GM12878 (cell line): ENCODE results near the gene CAMKMT. TPM values are rescaled to one million over a fixed set of nuclear protein-coding genes. Genes with fewer than 3 reads are reported as not detected.

ENCODE experiments used
- ATAC-seq: fragments of 200-7000 bp; cut with Tn5 transposase; 3 replicates; pipeline ENCODE4 v1.9.1; 2020; ENCODE audit warnings: mild to moderate bottlenecking, moderate library complexity
- BruUV-seq: library from RNA; stranded (reverse); fragments of 400-500 nt; replicated peaks from 2 replicates; lab custom pipeline; 2021; lab: Mats Ljungman, UMichigan
- CTCF ChIA-PET: fragments of 300-600 bp; sonication (Branson Sonifier 250); formaldehyde crosslinking; extraction: SDS; loops from one replicate; lab custom pipeline; 2021; ENCODE audit warnings: inconsistent platforms; lab: Yijun Ruan, JAX
- POLR2A ChIA-PET: fragments of 350-600 bp; formaldehyde crosslinking; extraction: SDS; loops from one replicate; lab custom pipeline; 2021; ENCODE audit warnings: inconsistent platforms; lab: Charles Lee
- RAD21 ChIA-PET: fragments of 300-600 bp; sonication (Branson Sonifier 250); formaldehyde crosslinking; loops from one replicate; lab custom pipeline; 2023; ENCODE audit warnings: antibody characterized with exemption; ENCODE audit not compliant: unreplicated experiment; lab: Charles Lee
- SMC1A ChIA-PET: fragments of 300-600 bp; sonication (Branson Sonifier 250); formaldehyde crosslinking; loops from one replicate; lab custom pipeline; 2023; ENCODE audit not compliant: unreplicated experiment, uncharacterized antibody; lab: Charles Lee
- DNase-seq: peaks from one replicate; pipeline ENCODE4 v3.0.0-alpha.2; 2011; ENCODE audit warnings: low read depth, low spot score
- FAIRE-seq: peaks from 3 replicates; lab custom pipeline; 2011; peaks lifted over from hg19 to GRCh38; lab: Jason Lieb, UNC
- H2AFZ ChIP-seq: 2 replicates; pipeline ENCODE4 v1.6.0; 2011; ENCODE audit warnings: low read depth, low read length, control low read depth; ENCODE audit not compliant: control insufficient read depth
- H3K27ac ChIP-seq: 2 replicates; pipeline ENCODE4 v1.5.1; 2011; ENCODE audit warnings: control low read depth; ENCODE audit not compliant: control insufficient read depth, insufficient read depth
- H3K27me3 ChIP-seq, 2 experiments: replicated peaks in 1 of 2; 2 replicates each; pipeline versions ENCODE4 v1.6.0 to v1.6.1; 2011; ENCODE audit warnings: low read length in 1 of 2; ENCODE audit not compliant: control insufficient read depth in 2 of 2, insufficient read depth in 2 of 2
- H3K36me3 ChIP-seq, 2 experiments: 2 replicates each; pipeline ENCODE4 v1.5.1; 2011; ENCODE audit warnings: low read length in 1 of 2; ENCODE audit not compliant: control insufficient read depth in 2 of 2, insufficient read depth in 2 of 2
- H3K4me1 ChIP-seq: 2 replicates; pipeline ENCODE4 v1.6.1; 2011; ENCODE audit warnings: mild to moderate bottlenecking, low read length, moderate library complexity, mixed read lengths; ENCODE audit not compliant: control insufficient read depth, insufficient read depth
- H3K4me2 ChIP-seq: 2 replicates; pipeline ENCODE4 v1.6.0; 2011; ENCODE audit warnings: control low read depth; ENCODE audit not compliant: control insufficient read depth, insufficient read depth
- H3K4me3 ChIP-seq: fragments of 200-600 bp; sonication (generic); 2 replicates; pipeline ENCODE4 v1.5.1; 2016
- H3K79me2 ChIP-seq: 2 replicates; pipeline ENCODE4 v1.6.0; 2011; ENCODE audit warnings: low read length; ENCODE audit not compliant: control insufficient read depth, insufficient read depth
- H3K9ac ChIP-seq: 2 replicates; pipeline ENCODE4 v1.8.0; 2011; ENCODE audit warnings: low read length, control low read depth, mixed read lengths; ENCODE audit not compliant: control insufficient read depth, insufficient read depth
- H3K9me3 ChIP-seq: replicated peaks from 3 replicates; pipeline ENCODE4 v1.5.1; 2011; ENCODE audit warnings: mild to moderate bottlenecking, low read length; ENCODE audit not compliant: control insufficient read depth, insufficient read depth
- H4K20me1 ChIP-seq: 2 replicates; pipeline ENCODE4 v1.6.0; 2011; ENCODE audit not compliant: control insufficient read depth, insufficient read depth
- CTCF ChIP-seq, 3 experiments: IDR thresholded peaks in 2 of 3; conservative IDR thresholded peaks in 1 of 3; 2 replicates each; pipeline ENCODE4 v1.5.1; 2011; ENCODE audit warnings: low read depth in 3 of 3, low read length in 3 of 3, mild to moderate bottlenecking in 3 of 3, control low read depth in 2 of 3, moderate library complexity in 2 of 3, inconsistent platforms in 1 of 3, mixed read lengths in 1 of 3; ENCODE audit not compliant: control insufficient read depth in 2 of 3, insufficient read depth in 1 of 3; ENCODE audit errors: extremely low read depth in 1 of 3
- NKRF ChIP-seq: fragments of 450-650 bp; conservative IDR thresholded peaks from 2 replicates; pipeline ENCODE4 v1.6.1; 2017; ENCODE audit warnings: mild to moderate bottlenecking, moderate library complexity
- POLR2A ChIP-seq: IDR thresholded peaks from 2 replicates; pipeline ENCODE4 v1.6.1; 2011; ENCODE audit warnings: low read depth, mild to moderate bottlenecking, low read length
- RAD21 ChIP-seq: IDR thresholded peaks from 2 replicates; pipeline ENCODE4 v1.6.1; 2011; ENCODE audit warnings: mild to moderate bottlenecking, low read depth, low read length, moderate library complexity; ENCODE audit not compliant: insufficient read depth
- SMC3 ChIP-seq: IDR thresholded peaks from 2 replicates; pipeline ENCODE4 v1.6.1; 2011; ENCODE audit warnings: low read length, improper control_type of control experiment, borderline replicate concordance
- ZBTB33 ChIP-seq: fragments of 450-650 bp; IDR thresholded peaks from 2 replicates; pipeline ENCODE4 v1.6.1; 2017; ENCODE audit warnings: mild to moderate bottlenecking
- ZNF274 ChIP-seq: IDR thresholded peaks from one replicate; pipeline ENCODE4 v1.8.0; 2011; ENCODE audit not compliant: insufficient read length, insufficient read depth
- WGBS: methylation state at CpG from one replicate; pipeline ENCODE4 v1.1.6; 2016; ENCODE audit warnings: low lambda C conversion rate; ENCODE audit not compliant: insufficient replicate concordance, insufficient coverage; ENCODE audit errors: missing lambda C conversion rate; 5-methylcytosine and 5-hydroxymethylcytosine counted together
- in situ Hi-C: fragments of 300-500 bp; cut with MboI; formaldehyde crosslinking; loops from 9 replicates; pipeline ENCODE4 v1.14.3; 2018; ENCODE audit warnings: mixed read lengths
- intact Hi-C: fragments of 100-400 bp; cut with micrococcal nuclease; formaldehyde crosslinking; loops from one replicate; pipeline ENCODE4 v1.14.2; 2022; ENCODE audit not compliant: unreplicated experiment
- polyA plus RNA-seq, 11 experiments: library from polyadenylated mRNA; depleted of rRNA in 4 of 11; unstranded in 6 of 11; stranded (reverse) in 5 of 11; fragments of >200 nt; fragmentation: Nextera tagmentation in 4 of 11; fragmentation: Illumina TruSeq in 1 of 11; extraction: Ambion mirVana in 4 of 11; extraction: Trizol in 1 of 11; gene quantifications; 1 replicate in 1 of 11; 2 replicates in 10 of 11; pipeline versions ENCODE4 v1.2.1 to v1.2.3, GENCODE V29; 2011 to 2016; ENCODE audit warnings: inconsistent platforms in 2 of 11, missing spikeins in 2 of 11, low read depth in 1 of 11
- total RNA-seq, 4 experiments: library from RNA; depleted of rRNA in 3 of 4; stranded (reverse); fragments of >200 nt in 3 of 4; fragmentation: Illumina TruSeq in 1 of 4; extraction: Trizol in 1 of 4; gene quantifications; 2 replicates each; pipeline versions ENCODE4 v1.2.1 to v1.2.3, GENCODE V29; 2013 to 2021

Gene CAMKMT
- total and polyA plus RNA-seq, 10 of the 15 experiments (the other 5 are each of a cell fraction or from before 2014, with no cell fraction given) = 2.7 to 16.0 (median 11.8) TPM

- TF ChIP-seq ZBTB33 (no peak), ZNF274 (no peak)
These were observed 25.8 kb upstream of the CAMKMT start (continued) for GRCh38 chr2:44335806-44336538.

GRCh38 chr2:44342854-44343253, 18.9 kb upstream of the CAMKMT start:
- peak; percentile 66 for FAIRE-seq
- WGBS = 100% methylated on average over 1 of the region's 1 CpG
- POLR2A ChIA-PET = interaction anchor here (1.3 kb wide), 1 partner anchor 407 kb away, joined by 6 read pairs; no protein-coding TSS in a partner anchor

More at GRCh38 chr2:44342854-44343253, 18.9 kb upstream of the CAMKMT start:
- RAD21 ChIA-PET = interaction anchor here (0.7 to 2.0 kb wide), 5 partner anchors 126 to 614 kb away, joined by 3 to 8 read pairs (median 4); no protein-coding TSS in a partner anchor
- no peak overlapping the region for H3K9ac ChIP-seq
- intact Hi-C loops (loop anchor here (1.0 to 5.0 kb wide), 3 partner anchors 101 to 299 kb away; no protein-coding TSS in a partner anchor), in situ Hi-C loops (loop anchor here (10.0 kb wide), 1 partner anchor 258 kb away; no protein-coding TSS in a partner anchor)
- H3K27ac ChIP-seq = no peak overlapping the region
- no peaks in the 10 kb centered on the region for H3K4me1 ChIP-seq
- H3K4me3 ChIP-seq = no peak overlapping the region
- CTCF ChIA-PET = interaction anchor here (1.0 to 2.1 kb wide), 20 partner anchors 9 to 613 kb away, joined by 3 to 19 read pairs (median 4); partner anchors contain the start of gene CAMKMT
- no peaks in the 10 kb centered on the region for H3K9me3 ChIP-seq
- H4K20me1 ChIP-seq = no peaks in the 10 kb centered on the region
- SMC1A ChIA-PET = interaction anchor here (0.6 to 2.0 kb wide), 11 partner anchors 8 to 299 kb away, joined by 3 to 17 read pairs (median 3); partner anchors contain the start of genes CAMKMT and PREPL
- no TSS peak for BruUV-seq
- DNase-seq = no peak
- no peak overlapping the region for H2AFZ ChIP-seq
- peaks cover 2 to 3% of the 10 kb centered on the region in 2 experiments; a peak in 3 of 4 replicates for H3K36me3 ChIP-seq
- H3K4me2 ChIP-seq = no peak overlapping the region
- H3K27me3 ChIP-seq = no peaks in the 10 kb centered on the region
- no peaks in the 10 kb centered on the region for H3K79me2 ChIP-seq
- TF ChIP-seq CTCF (IDR thresholded peaks at IDR 0.05 in 2 of 3, conservative IDR thresholded peaks at IDR 0.05 in 1 of 3; ENCODE audit: control insufficient read depth in 2 of 3, extremely low read depth in 1 of 3, insufficient read depth in 1 of 3, low read depth in 3 of 3, low read length in 3 of 3) = peak; percentile 20 to 54 (median 39); a peak in 5 of 6 replicates
- TF ChIP-seq POLR2A = no peak
- no peak for TF ChIP-seq NKRF
- peak; percentile 56 for TF ChIP-seq SMC3
- peak; percentile 64 for TF ChIP-seq RAD21
- ATAC-seq = peak; percentile 66; the same call in 2 of the 3 replicates
